GM13976 (cell line): ENCODE results near the gene SLC4A2.

Experiments
- DNase-seq: peaks from one replicate; pipeline ENCODE4 v3.0.0; 2012; ENCODE audit warnings: low spot score
- in situ Hi-C: fragments of 300-500 bp; cut with MboI; formaldehyde crosslinking; loops from one replicate; pipeline ENCODE4 v1.12.0; 2022; ENCODE audit warnings: low sequenced_read_pairs, mixed read lengths, inconsistent platforms; ENCODE audit not compliant: unreplicated experiment
- TF ChIP-seq, protein P1 (sequence below): IDR thresholded peaks from 2 replicates; pipeline ENCODE4 v1.5.1; 2012; ENCODE audit warnings: borderline replicate concordance, mild to moderate bottlenecking; ENCODE audit not compliant: insufficient read depth; ENCODE audit errors: extremely low read depth, missing control alignments, control extremely low read depth

SLC4A2 gene

DNA sequence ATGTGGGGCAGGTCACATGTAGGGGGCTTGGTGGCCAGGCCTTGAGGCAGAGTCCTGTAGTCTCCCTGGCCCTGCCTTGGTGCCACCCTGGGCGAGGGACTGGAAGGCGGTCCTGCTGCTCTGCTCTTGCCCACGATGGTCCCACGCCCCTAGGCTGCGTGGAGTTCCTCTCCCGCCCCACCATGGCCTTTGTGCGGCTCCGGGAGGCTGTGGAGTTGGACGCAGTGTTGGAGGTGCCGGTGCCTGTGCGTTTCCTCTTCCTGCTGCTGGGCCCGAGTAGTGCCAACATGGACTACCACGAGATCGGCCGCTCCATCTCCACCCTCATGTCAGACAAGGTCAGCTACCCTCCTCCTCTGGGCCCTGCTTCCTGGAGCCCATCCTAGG lies 11.2 kb downstream of the SLC4A2 start:
- TF ChIP-seq, protein P1, sequence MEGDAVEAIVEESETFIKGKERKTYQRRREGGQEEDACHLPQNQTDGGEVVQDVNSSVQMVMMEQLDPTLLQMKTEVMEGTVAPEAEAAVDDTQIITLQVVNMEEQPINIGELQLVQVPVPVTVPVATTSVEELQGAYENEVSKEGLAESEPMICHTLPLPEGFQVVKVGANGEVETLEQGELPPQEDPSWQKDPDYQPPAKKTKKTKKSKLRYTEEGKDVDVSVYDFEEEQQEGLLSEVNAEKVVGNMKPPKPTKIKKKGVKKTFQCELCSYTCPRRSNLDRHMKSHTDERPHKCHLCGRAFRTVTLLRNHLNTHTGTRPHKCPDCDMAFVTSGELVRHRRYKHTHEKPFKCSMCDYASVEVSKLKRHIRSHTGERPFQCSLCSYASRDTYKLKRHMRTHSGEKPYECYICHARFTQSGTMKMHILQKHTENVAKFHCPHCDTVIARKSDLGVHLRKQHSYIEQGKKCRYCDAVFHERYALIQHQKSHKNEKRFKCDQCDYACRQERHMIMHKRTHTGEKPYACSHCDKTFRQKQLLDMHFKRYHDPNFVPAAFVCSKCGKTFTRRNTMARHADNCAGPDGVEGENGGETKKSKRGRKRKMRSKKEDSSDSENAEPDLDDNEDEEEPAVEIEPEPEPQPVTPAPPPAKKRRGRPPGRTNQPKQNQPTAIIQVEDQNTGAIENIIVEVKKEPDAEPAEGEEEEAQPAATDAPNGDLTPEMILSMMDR: no peak
- no peak for DNase-seq
- in situ Hi-C loops: no loop called here

DNA sequence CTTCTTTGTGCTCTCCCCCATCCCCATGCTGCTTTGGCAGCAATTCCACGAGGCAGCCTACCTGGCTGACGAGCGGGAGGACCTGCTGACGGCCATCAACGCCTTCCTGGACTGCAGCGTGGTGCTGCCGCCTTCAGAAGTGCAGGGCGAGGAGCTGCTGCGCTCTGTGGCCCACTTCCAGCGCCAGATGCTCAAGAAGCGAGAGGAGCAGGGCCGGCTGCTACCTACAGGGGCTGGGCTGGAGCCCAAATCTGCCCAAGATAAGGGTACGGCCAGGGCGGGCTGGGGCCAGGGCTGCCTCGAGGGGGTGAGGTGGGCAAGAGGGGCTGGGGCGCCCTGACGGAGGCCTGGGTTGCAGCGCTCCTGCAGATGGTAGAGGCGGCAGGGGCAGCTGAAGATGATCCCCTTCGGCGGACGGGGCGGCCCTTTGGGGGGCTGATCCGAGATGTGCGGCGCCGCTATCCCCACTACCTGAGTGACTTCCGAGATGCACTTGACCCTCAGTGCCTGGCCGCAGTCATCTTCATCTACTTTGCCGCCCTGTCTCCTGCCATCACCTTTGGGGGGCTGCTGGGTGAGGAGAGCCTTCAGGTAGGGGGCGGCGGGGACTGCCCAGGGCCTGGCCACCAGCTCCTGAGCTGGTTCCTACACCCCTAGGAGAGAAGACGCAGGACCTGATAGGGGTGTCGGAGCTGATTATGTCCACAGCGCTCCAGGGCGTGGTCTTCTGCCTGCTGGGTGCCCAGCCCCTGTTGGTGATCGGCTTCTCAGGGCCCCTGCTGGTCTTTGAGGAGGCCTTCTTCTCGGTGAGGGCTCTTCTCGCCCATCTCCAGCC lies 11.9 kb downstream of the SLC4A2 start:
- DNase-seq: no peak
- TF ChIP-seq, protein P1: no peak
- in situ Hi-C loops: no loop called here

DNA sequence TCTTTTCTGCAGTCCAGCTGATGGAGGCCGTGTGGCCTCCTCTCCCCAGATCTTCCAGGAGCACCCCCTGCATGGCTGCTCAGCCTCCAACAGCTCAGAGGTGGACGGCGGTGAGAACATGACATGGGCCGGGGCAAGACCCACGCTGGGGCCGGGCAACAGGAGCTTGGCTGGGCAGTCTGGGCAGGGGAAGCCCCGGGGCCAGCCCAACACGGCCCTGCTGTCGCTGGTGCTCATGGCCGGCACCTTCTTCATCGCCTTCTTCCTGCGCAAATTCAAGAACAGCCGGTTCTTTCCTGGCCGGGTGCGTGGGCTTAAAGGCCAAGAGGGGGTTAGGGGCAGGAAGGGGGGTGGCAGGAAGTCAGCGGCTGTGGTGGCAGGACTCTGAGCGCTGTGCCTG lies 14.6 kb downstream of the SLC4A2 start:
- TF ChIP-seq, protein P1: no peak
- in situ Hi-C loops: no loop called here
- DNase-seq: no peak

DNA sequence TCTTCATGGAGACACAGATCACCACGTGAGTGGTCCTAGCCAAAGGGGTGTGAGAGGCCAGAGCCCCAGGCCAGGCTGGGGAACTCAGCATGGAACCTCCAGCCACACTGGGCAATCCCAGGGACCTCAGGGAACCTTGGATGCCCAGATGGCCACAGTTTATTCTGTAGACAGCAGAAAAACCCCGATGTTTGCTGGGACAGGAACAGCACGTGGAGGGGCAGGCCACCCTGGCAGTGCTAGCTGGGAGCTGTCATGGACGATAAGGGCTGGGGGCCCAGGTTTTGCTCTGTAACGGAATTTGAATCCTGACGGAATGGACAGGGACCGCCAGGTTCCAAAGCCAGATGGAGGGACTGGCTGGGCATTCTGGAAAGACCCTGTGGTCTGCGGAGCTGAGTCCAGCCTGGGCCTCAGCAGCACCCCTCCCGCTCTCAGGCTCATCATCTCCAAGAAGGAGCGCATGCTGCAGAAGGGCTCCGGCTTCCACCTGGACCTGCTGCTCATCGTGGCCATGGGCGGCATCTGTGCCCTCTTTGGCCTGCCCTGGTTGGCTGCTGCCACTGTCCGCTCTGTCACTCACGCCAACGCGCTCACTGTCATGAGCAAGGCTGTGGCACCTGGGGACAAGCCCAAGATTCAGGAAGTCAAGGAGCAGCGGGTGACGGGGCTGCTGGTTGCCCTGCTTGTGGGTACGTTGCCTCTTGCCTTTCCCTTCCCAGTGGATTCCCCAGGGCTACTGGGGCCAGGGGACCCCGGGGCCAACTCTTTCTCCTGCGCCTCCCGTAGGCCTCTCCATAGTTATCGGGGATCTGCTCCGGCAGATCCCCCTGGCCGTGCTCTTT lies 15.7 kb downstream of the SLC4A2 start:
- TF ChIP-seq, protein P1: no peak
- in situ Hi-C loops: no loop called here
- no peak for DNase-seq

DNA sequence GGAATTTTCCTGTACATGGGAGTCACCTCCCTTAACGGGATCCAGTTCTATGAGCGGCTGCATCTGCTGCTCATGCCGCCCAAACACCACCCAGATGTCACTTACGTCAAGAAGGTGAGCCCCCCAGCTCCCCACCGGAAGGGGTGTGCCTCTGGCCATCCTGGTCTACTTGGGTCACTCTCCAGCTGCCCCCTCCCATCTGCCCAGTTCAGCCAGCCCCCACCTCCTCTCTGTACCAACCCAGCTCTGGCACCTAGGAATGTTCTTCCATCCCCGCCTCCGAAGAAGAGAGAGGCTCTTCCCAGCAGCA lies 16.2 kb downstream of the SLC4A2 start:
- no peak for DNase-seq
- in situ Hi-C loops: no loop called here
- TF ChIP-seq, protein P1: no peak

DNA sequence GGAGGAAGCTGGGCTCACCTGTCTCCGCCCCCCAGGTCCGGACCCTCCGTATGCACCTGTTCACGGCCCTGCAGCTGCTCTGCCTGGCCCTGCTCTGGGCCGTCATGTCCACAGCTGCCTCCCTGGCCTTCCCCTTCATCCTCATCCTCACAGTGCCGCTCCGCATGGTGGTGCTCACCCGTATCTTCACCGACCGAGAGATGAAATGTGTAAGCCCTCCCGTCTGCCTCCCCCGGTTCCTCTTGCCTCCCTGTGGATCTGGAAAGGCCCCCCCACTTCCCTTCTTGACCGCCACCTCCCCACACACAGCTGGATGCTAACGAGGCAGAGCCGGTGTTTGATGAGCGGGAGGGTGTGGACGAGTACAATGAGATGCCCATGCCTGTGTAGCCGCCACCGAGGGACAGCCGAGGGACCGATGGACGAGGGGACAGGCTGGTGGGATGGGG lies 16.6 kb downstream of the SLC4A2 start:
- in situ Hi-C loops: no loop called here
- TF ChIP-seq, protein P1: no peak
- no peak for DNase-seq
